H1 (cell line): ENCODE results near the gene CEP78. TPM values are rescaled to one million over a fixed set of nuclear protein-coding genes. Genes with fewer than 3 reads are reported as not detected.
"Not testable (repeated sequence)": the region's sequence is repeated elsewhere in the genome, so short reads cannot be mapped to it uniquely, and the experiment has no call there.

Experiments used
- CTCF ChIA-PET: fragments of 300-600 bp; sonication (Branson Sonifier 250); formaldehyde crosslinking; loops from one replicate; lab custom pipeline; 2021; ENCODE audit not compliant: partially characterized antibody; lab: Charles Lee
- POLR2A ChIA-PET: fragments of 300-600 bp; sonication (Branson Sonifier 250); formaldehyde crosslinking; loops from one replicate; lab custom pipeline; 2021; ENCODE audit warnings: inconsistent platforms; ENCODE audit not compliant: partially characterized antibody; lab: Charles Lee
- DNase-seq, 2 experiments: peaks; one replicate each; pipeline versions ENCODE4 v3.0.0 to v3.0.0-alpha.2; 2010 to 2022; ENCODE audit warnings: low spot score in 2 of 2, low read depth in 1 of 2, mixed read lengths in 1 of 2
- FAIRE-seq: peaks from 2 replicates; lab custom pipeline; 2011; peaks lifted over from hg19 to GRCh38; lab: Jason Lieb, UNC
- H2AFZ ChIP-seq: 2 replicates; pipeline ENCODE4 v1.8.1; 2012; ENCODE audit warnings: low read length, inconsistent platforms
- H2AK5ac ChIP-seq: 2 replicates; pipeline ENCODE4 v1.6.1; 2013; ENCODE audit warnings: low read depth, low read length
- H2BK120ac ChIP-seq: replicated peaks from 2 replicates; pipeline ENCODE3; 2013; ENCODE audit warnings: low read depth, low read length, inconsistent platforms
- H2BK12ac ChIP-seq: 2 replicates; pipeline ENCODE4 v1.6.1; 2013; ENCODE audit warnings: low read depth, low read length
- H2BK15ac ChIP-seq: 2 replicates; pipeline ENCODE4 v1.6.1; 2013; ENCODE audit warnings: low read length
- H2BK20ac ChIP-seq: 2 replicates; pipeline ENCODE4 v1.6.1; 2013; ENCODE audit warnings: low read length
- H2BK5ac ChIP-seq: 2 replicates; pipeline ENCODE4 v1.6.1; 2013; ENCODE audit warnings: low read depth, low read length
- H3K14ac ChIP-seq: 2 replicates; pipeline ENCODE4 v1.6.1; 2013; ENCODE audit warnings: inconsistent platforms; ENCODE audit not compliant: insufficient read length
- H3K18ac ChIP-seq: 2 replicates; pipeline ENCODE4 v1.6.1; 2013; ENCODE audit warnings: low read length; ENCODE audit errors: extremely low read depth
- H3K23ac ChIP-seq: 2 replicates; pipeline ENCODE4 v1.6.1; 2013; ENCODE audit warnings: inconsistent platforms; ENCODE audit not compliant: insufficient read length
- H3K23me2 ChIP-seq: 2 replicates; pipeline ENCODE4 v1.6.1; 2013; ENCODE audit warnings: low read depth, low read length
- H3K27ac ChIP-seq: 2 replicates; pipeline ENCODE4 v1.6.1; 2011; ENCODE audit warnings: low read depth, low read length, inconsistent platforms
- H3K27me3 ChIP-seq, 4 experiments: replicated peaks in 1 of 4; 1 replicate in 1 of 4; 2 replicates in 3 of 4; pipeline versions ENCODE4 v1.6.1 to v1.8.1; 2011 to 2013; ENCODE audit warnings: low read length in 3 of 4, mild to moderate bottlenecking in 3 of 4, inconsistent platforms in 2 of 4, mixed read lengths in 2 of 4, moderate library complexity in 1 of 4; ENCODE audit not compliant: control insufficient read depth in 3 of 4, insufficient read depth in 3 of 4; ENCODE audit errors: extremely low read depth in 1 of 4
- H3K36me3 ChIP-seq, 4 experiments: 2 replicates each; pipeline versions ENCODE4 v1.6.1 to v1.8.1; 2011 to 2013; ENCODE audit warnings: mild to moderate bottlenecking in 4 of 4, low read length in 3 of 4, moderate library complexity in 2 of 4, control low read depth in 1 of 4, inconsistent platforms in 1 of 4; ENCODE audit not compliant: insufficient read depth in 4 of 4, control insufficient read depth in 2 of 4
- H3K4ac ChIP-seq: replicated peaks from 2 replicates; pipeline ENCODE3; 2013; ENCODE audit warnings: low read length, low read depth, mixed read lengths, inconsistent platforms; ENCODE audit not compliant: insufficient read length
- H3K4me1 ChIP-seq, 4 experiments: replicated peaks in 1 of 4; 1 replicate in 1 of 4; 2 replicates in 3 of 4; pipeline versions ENCODE4 v1.6.1 to v1.8.1; 2011 to 2013; ENCODE audit warnings: low read length in 3 of 4, inconsistent platforms in 2 of 4, mixed read lengths in 1 of 4; ENCODE audit not compliant: insufficient read depth in 4 of 4, control insufficient read depth in 3 of 4
- H3K4me2 ChIP-seq, 2 experiments: 2 replicates each; pipeline versions ENCODE4 v1.6.1 to v1.8.1; 2011 to 2013; ENCODE audit warnings: low read depth in 2 of 2, low read length in 2 of 2, control low read depth in 1 of 2, inconsistent platforms in 1 of 2, mild to moderate bottlenecking in 1 of 2; ENCODE audit not compliant: insufficient read depth in 1 of 2
- H3K4me3 ChIP-seq, 4 experiments: fragments of 200-600, 300-600 bp in 1 of 4; sonication (generic), shearing (Covaris generic), sonication (Bioruptor Twin) in 1 of 4; 2 replicates each; pipeline versions ENCODE4 v1.5.1 to v1.8.1; 2011 to 2016; ENCODE audit warnings: low read length in 4 of 4, low read depth in 3 of 4, control low read depth in 2 of 4, inconsistent platforms in 2 of 4, mild to moderate bottlenecking in 2 of 4, mixed read lengths in 1 of 4, moderate library complexity in 1 of 4; ENCODE audit not compliant: insufficient read depth in 2 of 4; ENCODE audit errors: extremely low read depth in 1 of 4
- H3K56ac ChIP-seq: replicated peaks from 2 replicates; pipeline ENCODE3; 2013; ENCODE audit warnings: low read depth, mild to moderate bottlenecking, mixed read lengths, low read length, inconsistent platforms; ENCODE audit not compliant: insufficient read length
- H3K79me1 ChIP-seq: 2 replicates; pipeline ENCODE4 v1.6.1; 2013; ENCODE audit warnings: low read depth, low read length, control low read depth
- H3K79me2 ChIP-seq, 2 experiments: 2 replicates each; pipeline versions ENCODE4 v1.6.1 to v1.8.1; 2012 to 2013; ENCODE audit warnings: low read length in 2 of 2, mild to moderate bottlenecking in 2 of 2, inconsistent platforms in 1 of 2; ENCODE audit not compliant: insufficient read depth in 2 of 2, control insufficient read depth in 1 of 2
- H3K9ac ChIP-seq, 4 experiments: replicated peaks in 1 of 4; 1 replicate in 1 of 4; 2 replicates in 3 of 4; pipeline versions ENCODE4 v1.6.1 to v1.8.1; 2011 to 2013; ENCODE audit warnings: low read depth in 3 of 4, low read length in 3 of 4, control low read depth in 2 of 4, mild to moderate bottlenecking in 2 of 4, moderate library complexity in 2 of 4, inconsistent platforms in 1 of 4; ENCODE audit errors: extremely low read depth in 1 of 4
- H3K9me3 ChIP-seq, 2 experiments: 2 replicates each; pipeline versions ENCODE4 v1.6.1 to v1.8.1; 2012 to 2013; ENCODE audit warnings: mild to moderate bottlenecking in 2 of 2, moderate library complexity in 2 of 2, control low read depth in 1 of 2, inconsistent platforms in 1 of 2, low read depth in 1 of 2, low read length in 1 of 2, mixed read lengths in 1 of 2; ENCODE audit not compliant: insufficient read depth in 2 of 2
- H4K20me1 ChIP-seq, 2 experiments: replicated peaks in 1 of 2; 2 replicates each; pipeline versions ENCODE3 to v1.8.1; 2011 to 2013; ENCODE audit warnings: inconsistent platforms in 2 of 2, low read length in 2 of 2, mild to moderate bottlenecking in 1 of 2; ENCODE audit not compliant: insufficient read depth in 2 of 2, control insufficient read depth in 1 of 2
- H4K5ac ChIP-seq: 2 replicates; pipeline ENCODE4 v1.6.1; 2013; ENCODE audit warnings: low read length, low read depth, mixed read lengths, inconsistent platforms; ENCODE audit not compliant: insufficient read length
- H4K8ac ChIP-seq: 2 replicates; pipeline ENCODE4 v1.8.0; 2013; ENCODE audit warnings: mild to moderate bottlenecking, moderate library complexity, low read length, inconsistent platforms; ENCODE audit not compliant: insufficient read depth; ENCODE audit errors: extremely low read depth
- H4K91ac ChIP-seq: replicated peaks from 2 replicates; pipeline ENCODE3; 2013; ENCODE audit warnings: low read length, mixed read lengths, inconsistent platforms; ENCODE audit not compliant: insufficient read length
- WGBS, 2 experiments: shearing (Covaris generic) in 1 of 2; methylation state at CpG; one replicate each; pipeline versions ENCODE4 v1.1.6 to v1.1.7; 2013 to 2015; ENCODE audit warnings: low lambda C conversion rate in 2 of 2, mixed read lengths in 2 of 2, inconsistent platforms in 1 of 2, low coverage in 1 of 2, missing lambda C conversion rate in 1 of 2; ENCODE audit not compliant: insufficient replicate concordance in 2 of 2, insufficient coverage in 1 of 2, insufficient read length in 1 of 2; ENCODE audit errors: extremely low coverage in 1 of 2, missing lambda C conversion rate in 1 of 2; 5-methylcytosine and 5-hydroxymethylcytosine counted together
- polyA plus RNA-seq, 7 experiments: library from polyadenylated mRNA; depleted of rRNA in 3 of 7; stranded (reverse) in 5 of 7; unstranded in 2 of 7; fragments of >200 nt in 5 of 7; fragments of 200-250 nt in 2 of 7; gene quantifications; 1 replicate in 5 of 7; 2 replicates in 1 of 7; 4 replicates in 1 of 7; pipeline versions ENCODE4 v1.2.1 to v1.2.3, GENCODE V29; 2011 to 2013; ENCODE audit warnings: missing spikeins in 2 of 7, mixed read lengths in 2 of 7
- total RNA-seq: library from RNA; stranded (reverse); fragmentation: NEBNext Ultra II Directional; extraction: Animal tissue kit (Norgen Biotek cat#: 25700); gene quantifications from 2 replicates; pipeline ENCODE4 v1.2.1, GENCODE V29; 2021

The CEP78 gene
- total and polyA plus RNA-seq, 2 of the 8 experiments (the other 6 are each of a cell fraction or from before 2014, with no cell fraction given) = 10.3 to 40.9 TPM

DNA sequence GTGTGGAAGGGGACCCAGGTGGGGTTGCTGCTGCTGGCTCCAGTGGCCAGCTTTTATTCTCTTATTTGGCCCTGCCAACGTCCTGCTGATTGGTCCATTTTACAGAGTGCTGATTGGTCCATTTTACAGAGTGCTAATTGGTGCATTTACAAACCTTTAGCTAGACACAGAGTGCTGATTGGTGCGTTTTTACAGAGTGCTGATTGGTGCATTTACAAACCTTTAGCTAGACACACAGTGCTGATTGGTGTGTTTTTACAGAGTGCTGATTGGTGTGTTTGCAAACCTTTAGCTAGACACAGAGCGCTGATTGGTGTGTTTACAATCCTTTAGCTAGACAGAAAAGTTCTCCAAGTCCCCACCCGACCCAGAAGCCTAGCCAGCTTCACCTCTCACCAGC is 48.3 kb downstream of the CEP78 start:
- not testable (repeated sequence) for FAIRE-seq

More for the DNA sequence above, 48.3 kb downstream of the CEP78 start:
- H3K4me1 ChIP-seq, H3K4me2 ChIP-seq, H2BK120ac ChIP-seq, H3K18ac ChIP-seq, H3K79me1 ChIP-seq, H3K79me2 ChIP-seq, H2BK15ac ChIP-seq, H3K27ac ChIP-seq, H4K20me1 ChIP-seq, H2BK20ac ChIP-seq, H4K91ac ChIP-seq, H3K56ac ChIP-seq, H2BK12ac ChIP-seq, H3K4ac ChIP-seq, DNase-seq, H2AFZ ChIP-seq, H2AK5ac ChIP-seq, H3K23me2 ChIP-seq, H3K27me3 ChIP-seq, H4K5ac ChIP-seq, H4K8ac ChIP-seq, H3K9ac ChIP-seq, H2BK5ac ChIP-seq, H3K14ac ChIP-seq, H3K23ac ChIP-seq, H3K36me3 ChIP-seq, H3K9me3 ChIP-seq, H3K4me3 ChIP-seq: not testable (repeated sequence)
- ChIA-PET POLR2A (interaction anchor here (0.6 to 19.2 kb wide), 3 partner anchors 8 to 37 kb away, joined by 3 to 522 read pairs (median 4); partner anchors contain the start of gene PSAT1), CTCF (interaction anchor here (1.3 to 3.7 kb wide), 4 partner anchors 12 to 32 kb away, joined by 3 to 21 read pairs (median 4); partner anchors contain the start of gene PSAT1)
- WGBS, 2 experiments = 88% methylated on average over 4 of the region's 4 CpGs; no CpG with 5 or more reads in 1 of the 2 experiments
